GM18499 (cell line): ENCODE data around the gene SLC25A43.
"Not testable (repeated sequence)": the region's sequence is repeated elsewhere in the genome, so short reads cannot be mapped to it uniquely, and the experiment has no call there.

Experiments
- ATAC-seq: cut with Tn5 transposase; IDR thresholded peaks from one replicate; pipeline ENCODE4 v1.9.1; 2021; ENCODE audit warnings: moderate number of reproducible peaks; ENCODE audit not compliant: insufficient read depth, unreplicated experiment

Gene SLC25A43

GRCh38 chrX:119466970-119467369 is 67.8 kb downstream of the SLC25A43 start:
- no peak for ATAC-seq

GRCh38 chrX:119467433-119467832 is 68.3 kb downstream of the SLC25A43 start:
- ATAC-seq: no peak

GRCh38 chrX:119467842-119468550 is 68.9 kb downstream of the SLC25A43 start, which contains the start of gene SLC25A5:
Gene SLC25A5, plus strand, starts transcription at chrX:119468444. Its CDS starts 72 bp downstream, at chrX:119468516.
- ATAC-seq: peak; percentile 41

DNA sequence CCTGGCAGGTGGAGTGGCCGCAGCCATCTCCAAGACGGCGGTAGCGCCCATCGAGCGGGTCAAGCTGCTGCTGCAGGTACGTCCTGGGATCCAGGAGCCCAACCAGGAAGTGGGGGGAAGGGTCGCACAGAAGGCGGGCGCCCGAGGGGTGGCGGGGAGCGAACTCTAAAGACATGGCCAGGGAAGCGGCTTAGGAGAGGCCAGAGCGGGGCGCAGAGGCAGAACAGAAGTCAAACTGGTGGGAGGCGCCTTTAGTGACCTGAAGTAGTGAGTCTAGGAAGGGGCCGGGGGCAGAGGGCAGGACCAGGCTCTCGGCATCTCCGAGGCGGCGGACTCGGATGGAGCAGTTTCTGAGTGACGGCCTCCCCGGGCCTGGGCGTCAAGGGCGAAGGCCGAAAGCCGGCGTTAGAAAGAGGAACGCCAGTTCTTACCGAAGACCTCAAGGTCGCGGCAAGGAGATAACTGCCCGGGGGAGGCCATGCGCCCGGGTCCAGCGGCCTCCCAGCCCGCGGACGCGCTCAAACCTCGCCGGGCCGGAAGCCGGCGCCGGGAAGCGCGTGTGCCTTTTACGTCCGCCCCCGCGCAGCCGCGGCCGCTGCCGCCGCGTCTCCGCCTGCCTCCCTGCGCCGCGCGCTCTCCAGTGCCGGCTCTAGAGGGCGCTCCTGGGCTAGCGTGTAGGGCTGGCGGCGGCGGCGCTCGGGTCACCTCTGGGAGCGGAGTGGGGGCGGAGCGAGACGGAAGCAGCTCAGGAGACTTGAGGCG is 69.6 kb downstream of the SLC25A43 start:
- ATAC-seq: no peak

- ATAC-seq: no peak
Observed at GRCh38 chrX:119469313-119469635, 70.1 kb downstream of the SLC25A43 start.

DNA sequence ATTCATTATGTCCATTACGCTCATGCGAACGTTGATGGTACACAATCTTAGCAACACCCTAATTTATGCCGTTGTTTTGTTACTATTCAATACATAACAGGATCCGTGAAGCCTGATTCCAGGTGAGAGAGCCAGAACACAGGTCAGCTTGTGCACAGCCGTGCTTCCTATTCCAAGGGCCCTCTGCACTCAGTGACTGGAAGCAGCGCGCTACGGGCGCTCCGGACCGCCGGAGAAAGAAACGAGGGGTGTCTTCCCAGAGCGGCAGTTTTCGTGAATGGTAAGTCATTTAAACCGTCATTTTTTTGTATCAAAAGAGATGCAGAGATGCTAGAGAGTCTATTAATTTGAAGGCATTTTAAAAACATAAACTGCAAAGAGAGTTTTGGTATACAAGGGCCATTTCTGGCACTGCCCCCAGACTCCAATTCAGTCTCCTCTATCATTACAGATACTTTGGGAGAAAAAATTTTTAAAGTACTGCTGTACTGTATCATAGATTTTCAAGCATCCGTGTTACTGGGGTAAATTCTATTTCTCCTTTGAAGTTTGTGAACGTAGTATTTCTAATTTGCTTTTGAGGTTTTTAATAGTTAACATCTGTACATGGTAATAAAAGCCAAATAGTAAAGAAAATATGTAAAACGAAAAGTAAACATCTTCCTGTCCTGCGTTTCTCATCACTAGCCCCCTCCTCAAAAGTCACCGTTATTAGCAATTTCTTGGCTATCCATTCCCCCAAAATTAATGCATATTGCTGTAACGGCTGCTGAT is 75.7 kb downstream of the SLC25A43 start:
- no peak for ATAC-seq

GRCh38 chrX:119475389-119476101 is 76.4 kb downstream of the SLC25A43 start:
- ATAC-seq: no peak

GRCh38 chrX:119477812-119478232 is 78.7 kb downstream of the SLC25A43 start:
- no peak for ATAC-seq

DNA sequence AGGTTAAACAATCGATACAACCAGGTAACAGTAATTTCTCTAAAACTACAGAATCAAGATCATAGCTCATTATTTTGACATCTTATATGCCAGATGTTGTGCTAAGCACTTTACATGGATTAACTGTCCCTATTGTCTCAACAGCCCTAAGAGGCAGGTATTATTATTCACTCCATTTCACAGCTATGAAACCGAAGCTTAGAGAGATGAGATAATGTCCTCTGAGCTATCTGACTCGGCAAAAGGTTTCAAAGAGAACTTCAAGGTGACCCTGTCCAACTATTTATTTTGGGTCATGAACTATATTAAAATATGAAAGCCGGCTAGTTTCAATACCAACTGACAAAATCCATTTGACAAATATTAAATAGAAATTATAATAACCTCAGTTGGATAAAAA is 79.4 kb downstream of the SLC25A43 start:
- ATAC-seq: no peak

DNA sequence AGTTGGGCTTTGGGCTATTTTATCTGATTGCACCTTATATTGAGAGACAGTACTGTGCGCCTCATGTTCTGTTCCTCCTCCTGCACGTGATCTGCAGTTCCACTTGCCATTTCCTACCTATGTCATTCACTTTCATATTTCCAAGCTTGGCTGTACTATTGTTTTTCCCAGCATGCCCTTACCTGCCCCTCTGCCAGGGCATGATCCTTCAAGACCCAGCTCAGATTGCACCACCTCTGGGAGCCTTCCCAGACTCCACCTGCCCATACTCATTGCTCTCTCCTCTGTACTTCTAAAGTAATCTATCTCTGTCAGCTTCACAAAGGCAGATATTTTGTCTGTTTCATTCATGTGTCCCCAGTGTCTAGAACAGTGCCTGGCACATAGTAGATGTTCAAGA is 80.7 kb downstream of the SLC25A43 start:
- no peak for ATAC-seq

GRCh38 chrX:119481323-119481801 is 82.2 kb downstream of the SLC25A43 start:
- no peak for ATAC-seq

- ATAC-seq: no peak
Observed at GRCh38 chrX:119482041-119482440, 82.9 kb downstream of the SLC25A43 start.

GRCh38 chrX:119482481-119483480 is 83.6 kb downstream of the SLC25A43 start:
- no peak for ATAC-seq

GRCh38 chrX:119486745-119487144 is 87.6 kb downstream of the SLC25A43 start:
- ATAC-seq: no peak

GRCh38 chrX:119487766-119488165 is 88.6 kb downstream of the SLC25A43 start:
- ATAC-seq: not testable (repeated sequence)

DNA sequence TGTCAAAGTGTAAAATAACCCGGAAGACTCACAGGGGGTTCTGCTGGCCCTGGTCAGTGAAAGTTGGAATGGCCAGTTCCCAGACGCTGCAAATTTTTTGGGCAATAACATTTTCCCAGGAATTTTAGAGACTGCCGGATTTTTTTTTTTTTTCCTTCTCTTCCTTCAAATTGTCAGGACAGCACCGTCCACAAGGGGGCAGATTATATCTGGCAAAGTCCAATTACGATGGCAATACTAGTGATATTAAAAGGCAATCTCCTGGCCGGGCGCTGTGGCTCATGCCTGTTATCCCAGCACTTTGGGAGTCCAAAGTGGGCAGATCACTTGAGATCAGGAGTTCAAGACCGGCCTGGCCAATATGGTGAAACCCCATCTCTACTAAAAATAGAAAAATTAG is 89.6 kb downstream of the SLC25A43 start:
- ATAC-seq: no peak

DNA sequence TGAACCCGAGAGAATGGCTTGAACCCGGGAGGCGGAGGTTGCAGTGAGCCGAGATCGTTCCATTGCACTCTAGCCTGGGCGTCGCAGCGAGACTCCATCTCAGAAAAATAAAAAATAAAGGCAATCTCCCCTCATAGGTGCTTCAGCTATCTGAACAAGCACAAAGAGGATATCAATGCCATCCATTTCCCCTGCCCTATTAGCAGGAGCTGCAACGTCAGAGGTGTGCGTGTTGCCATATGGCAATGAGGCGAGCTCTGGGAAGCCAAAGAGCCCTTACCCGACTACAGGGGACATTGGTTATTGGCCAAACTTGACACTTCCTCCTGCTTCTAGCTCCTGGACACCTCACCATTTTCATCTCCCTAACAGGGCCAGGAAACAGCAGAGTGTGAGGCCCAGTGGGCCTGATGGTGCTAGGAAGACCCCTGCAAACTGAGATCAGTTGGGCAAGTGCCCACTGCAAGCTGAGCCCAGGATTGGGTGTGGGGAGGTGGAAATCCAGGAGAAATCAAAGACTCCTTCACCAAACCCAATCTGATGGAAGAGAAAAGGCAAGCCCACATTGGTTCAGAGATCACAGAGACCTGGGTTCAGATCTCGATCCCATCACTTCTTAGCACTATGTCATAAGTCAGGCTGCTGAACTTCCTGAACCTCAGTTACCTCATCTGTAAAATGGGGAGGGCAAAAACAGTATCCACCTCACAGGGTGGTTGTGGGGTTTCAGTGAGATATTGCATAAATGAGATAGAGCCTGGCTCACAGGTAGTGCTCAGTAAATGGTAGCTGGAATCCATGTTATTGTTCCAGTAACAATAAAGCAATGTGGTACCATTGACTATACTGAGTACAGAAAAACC is 90.3 kb downstream of the SLC25A43 start:
- no peak for ATAC-seq

- no peak for ATAC-seq
Observed at GRCh38 chrX:119492463-119492862, 93.3 kb downstream of the SLC25A43 start.
